Gastroesophageal sphincter (tissue), 3 donors: ENCODE data around the gene GNB1.

Experiments
- CTCF ChIP-seq, 4 experiments: fragments of 200-600 bp in 2 of 4; fragments of 450-650 bp in 2 of 4; sonication (generic) in 1 of 4; IDR thresholded peaks; one replicate each; pipeline ENCODE4 v1.5.1; 2017 to 2019; ENCODE audit warnings: antibody characterized with exemption in 4 of 4, mild to moderate bottlenecking in 2 of 4, moderate library complexity in 2 of 4
- POLR2A ChIP-seq, 2 donors: fragments of 450-650 bp; IDR thresholded peaks; one replicate each; pipeline ENCODE4 v1.6.1; 2017; ENCODE audit warnings: antibody characterized with exemption in 2 of 2, mild to moderate bottlenecking in 2 of 2, moderate library complexity in 1 of 2
- POLR2AphosphoS5 ChIP-seq: sonication (generic); formaldehyde crosslinking; IDR thresholded peaks from one replicate; pipeline ENCODE4 v1.6.1; 2017; ENCODE audit warnings: antibody characterized with exemption

- no peak for TF ChIP-seq POLR2A (IDR thresholded peaks at IDR 0.05)
- TF ChIP-seq POLR2AphosphoS5 = no peak
- TF ChIP-seq CTCF (IDR thresholded peaks at IDR 0.05) = no peak
Observed at GRCh38 chr1:1781526-1781903, 109.4 kb downstream of the GNB1 start.
